Colonic mucosa (tissue), 4 donors: Measurements from ENCODE around the gene LGALS3BP. TPM values are rescaled to one million over a fixed set of nuclear protein-coding genes. Genes with fewer than 3 reads are reported as not detected.

Source experiments
- DNase-seq: peaks from one replicate; pipeline ENCODE4 v3.0.0-alpha.2; 2020
- H3K27ac ChIP-seq: fragments of 200-600 bp; one replicate; pipeline ENCODE4 v1.8.0; 2021
- H3K27me3 ChIP-seq: fragments of 200-600 bp; one replicate; pipeline ENCODE4 v1.8.0; 2021
- H3K36me3 ChIP-seq: fragments of 200-600 bp; one replicate; pipeline ENCODE4 v1.8.0; 2021
- H3K4me1 ChIP-seq: fragments of 200-600 bp; one replicate; pipeline ENCODE4 v1.8.0; 2021; ENCODE audit warnings: mild to moderate bottlenecking
- H3K4me3 ChIP-seq: fragments of 200-600 bp; one replicate; pipeline ENCODE4 v1.8.0; 2021
- H3K9ac ChIP-seq, 2 donors: one replicate each; pipeline ENCODE4 v1.7.0; 2013; ENCODE audit warnings: control low read depth in 2 of 2, low read depth in 2 of 2, low read length in 2 of 2
- H3K9me3 ChIP-seq: fragments of 200-600 bp; one replicate; pipeline ENCODE4 v1.8.0; 2021
- intact Hi-C: fragments of 100-400 bp; cut with DNase I; formaldehyde crosslinking; loops from one replicate; pipeline ENCODE4 v1.14.1; 2022
- total RNA-seq, 2 donors: library from RNA; stranded (reverse); fragmentation: NEBNext Ultra II Directional in 1 of 2; extraction: Animal tissue kit (Norgen Biotek cat#: 25700) in 1 of 2; gene quantifications; one replicate each; pipeline ENCODE4 v1.2.1, GENCODE V29; 2021
- TF ChIP-seq, protein P1 (sequence below): fragments of 200-600 bp; IDR thresholded peaks from one replicate; pipeline ENCODE4 v1.8.0; 2022; ENCODE audit warnings: antibody characterized with exemption, mild to moderate bottlenecking
- donor health status: healthy.
- donor health status: DM: no; HTN: no; CAD: no.
- donor health status: DM: no; HTN: no; CAD: no.

The LGALS3BP gene, protein sequence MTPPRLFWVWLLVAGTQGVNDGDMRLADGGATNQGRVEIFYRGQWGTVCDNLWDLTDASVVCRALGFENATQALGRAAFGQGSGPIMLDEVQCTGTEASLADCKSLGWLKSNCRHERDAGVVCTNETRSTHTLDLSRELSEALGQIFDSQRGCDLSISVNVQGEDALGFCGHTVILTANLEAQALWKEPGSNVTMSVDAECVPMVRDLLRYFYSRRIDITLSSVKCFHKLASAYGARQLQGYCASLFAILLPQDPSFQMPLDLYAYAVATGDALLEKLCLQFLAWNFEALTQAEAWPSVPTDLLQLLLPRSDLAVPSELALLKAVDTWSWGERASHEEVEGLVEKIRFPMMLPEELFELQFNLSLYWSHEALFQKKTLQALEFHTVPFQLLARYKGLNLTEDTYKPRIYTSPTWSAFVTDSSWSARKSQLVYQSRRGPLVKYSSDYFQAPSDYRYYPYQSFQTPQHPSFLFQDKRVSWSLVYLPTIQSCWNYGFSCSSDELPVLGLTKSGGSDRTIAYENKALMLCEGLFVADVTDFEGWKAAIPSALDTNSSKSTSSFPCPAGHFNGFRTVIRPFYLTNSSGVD
- total RNA-seq = 100 to 1,000 TPM; 635 to 674 TPM

DNA sequence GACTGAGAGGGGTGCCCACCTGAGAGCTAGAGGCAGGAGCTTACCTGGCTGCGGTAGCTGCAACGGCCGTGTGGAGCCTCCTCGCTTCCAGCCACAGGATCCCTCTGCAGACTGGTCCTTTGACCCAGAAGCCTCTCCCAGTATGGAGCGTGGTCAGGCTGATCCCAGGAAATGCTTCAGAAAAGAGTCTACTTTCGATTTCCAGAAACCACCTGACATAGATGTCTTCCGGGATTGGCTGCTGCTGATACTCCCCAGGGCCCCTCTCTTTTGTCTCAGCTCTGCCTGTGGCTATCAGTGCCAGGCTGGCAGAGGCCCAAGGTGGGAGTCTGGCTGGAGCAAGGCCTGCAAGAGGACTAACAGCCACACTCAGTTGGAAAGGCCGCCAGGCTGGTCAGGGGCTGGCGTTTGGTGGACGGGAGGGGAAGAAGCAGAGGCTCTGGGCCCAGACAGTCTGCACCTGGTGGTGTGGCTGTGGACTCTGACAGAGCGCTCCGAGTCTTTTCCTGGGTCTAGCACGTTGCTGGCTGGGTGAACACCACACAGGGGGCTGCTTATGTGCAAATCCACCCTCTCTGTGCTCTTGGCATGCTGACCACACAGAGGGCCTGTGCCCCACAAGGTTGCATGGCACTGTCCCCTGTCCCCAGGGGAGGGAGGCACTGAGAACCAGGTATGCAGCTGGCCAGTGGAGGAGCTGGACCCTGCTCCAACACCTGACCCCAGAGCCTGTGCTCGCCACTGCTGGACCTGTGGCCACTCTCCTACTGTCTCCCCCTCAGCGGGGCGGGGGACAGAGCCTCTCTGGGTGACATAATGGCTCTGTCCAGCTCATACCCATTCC is at the start of gene LGALS3BP:
Gene LGALS3BP (minus strand): TSS at position 144 of the 844 bp plus-strand sequence. CDS start 2,732 bp downstream, outside the sequence.
- peaks cover 20% of the 10 kb centered on the region for H3K4me1 ChIP-seq
- H3K9me3 ChIP-seq = no peaks in the 10 kb centered on the region
- no peaks in the 10 kb centered on the region for H3K36me3 ChIP-seq
- intact Hi-C loops = no loop called here
- DNase-seq = peak; percentile 91
- peak within 1 kb of the TSS; percentile 76 for H3K27ac ChIP-seq
- no peaks in the 10 kb centered on the region for H3K27me3 ChIP-seq
- H3K4me3 ChIP-seq = peak within 1 kb of the TSS; percentile 45
- peak within 1 kb of the TSS; percentile 66 to 83 for H3K9ac ChIP-seq
- TF ChIP-seq, protein P1, sequence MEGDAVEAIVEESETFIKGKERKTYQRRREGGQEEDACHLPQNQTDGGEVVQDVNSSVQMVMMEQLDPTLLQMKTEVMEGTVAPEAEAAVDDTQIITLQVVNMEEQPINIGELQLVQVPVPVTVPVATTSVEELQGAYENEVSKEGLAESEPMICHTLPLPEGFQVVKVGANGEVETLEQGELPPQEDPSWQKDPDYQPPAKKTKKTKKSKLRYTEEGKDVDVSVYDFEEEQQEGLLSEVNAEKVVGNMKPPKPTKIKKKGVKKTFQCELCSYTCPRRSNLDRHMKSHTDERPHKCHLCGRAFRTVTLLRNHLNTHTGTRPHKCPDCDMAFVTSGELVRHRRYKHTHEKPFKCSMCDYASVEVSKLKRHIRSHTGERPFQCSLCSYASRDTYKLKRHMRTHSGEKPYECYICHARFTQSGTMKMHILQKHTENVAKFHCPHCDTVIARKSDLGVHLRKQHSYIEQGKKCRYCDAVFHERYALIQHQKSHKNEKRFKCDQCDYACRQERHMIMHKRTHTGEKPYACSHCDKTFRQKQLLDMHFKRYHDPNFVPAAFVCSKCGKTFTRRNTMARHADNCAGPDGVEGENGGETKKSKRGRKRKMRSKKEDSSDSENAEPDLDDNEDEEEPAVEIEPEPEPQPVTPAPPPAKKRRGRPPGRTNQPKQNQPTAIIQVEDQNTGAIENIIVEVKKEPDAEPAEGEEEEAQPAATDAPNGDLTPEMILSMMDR = no peak

DNA sequence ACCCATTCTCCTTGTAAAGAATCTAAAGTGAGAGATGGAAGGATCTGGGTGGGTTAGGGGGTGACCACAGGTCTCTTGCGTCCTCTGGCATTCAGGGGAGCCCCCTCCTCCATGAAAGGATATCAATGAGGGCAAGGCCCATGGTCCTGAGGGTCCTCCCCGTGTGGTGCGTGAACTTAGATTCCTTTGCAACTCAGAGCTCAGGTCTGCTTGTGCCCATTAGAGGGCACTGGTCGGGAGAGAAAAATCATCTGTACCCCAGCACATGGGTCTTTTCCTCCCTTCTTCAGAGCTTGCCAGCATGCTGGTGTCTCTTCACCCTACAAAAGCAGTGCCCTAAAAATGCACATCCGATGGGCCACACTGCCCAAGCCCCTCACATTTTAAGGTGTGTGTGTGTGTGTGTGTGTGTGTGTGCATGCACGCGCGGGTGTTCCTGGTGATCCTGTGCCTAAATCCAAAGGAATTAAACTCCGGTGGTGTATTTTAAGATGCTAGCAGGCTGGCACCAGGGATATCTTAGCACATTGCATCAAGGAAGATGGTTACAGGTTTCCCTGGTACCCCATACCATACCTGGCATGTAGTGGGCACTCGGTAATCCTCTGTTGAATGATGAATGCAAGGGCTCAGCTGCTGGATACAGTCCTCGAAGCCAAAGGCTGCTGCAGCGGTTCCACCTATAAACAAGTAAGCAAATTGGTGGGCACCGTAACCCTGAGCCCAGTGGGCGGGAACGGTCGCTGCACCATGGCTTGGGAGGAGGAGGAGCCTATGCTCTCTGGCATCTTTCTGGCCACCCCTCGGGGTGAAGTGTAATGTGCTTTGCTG is 49.0 kb upstream of the LGALS3BP start:
- no peaks in the 10 kb centered on the region for H3K36me3 ChIP-seq
- no peak overlapping the region for H3K4me3 ChIP-seq
- H3K4me1 ChIP-seq = peaks cover 27% of the 10 kb centered on the region
- no peaks in the 10 kb centered on the region for H3K27me3 ChIP-seq
- H3K9me3 ChIP-seq = no peaks in the 10 kb centered on the region
- intact Hi-C loops = no loop called here
- peak overlapping the region; percentile 8 to 73 for H3K9ac ChIP-seq
- no peak overlapping the region for H3K27ac ChIP-seq
- TF ChIP-seq, protein P1 = no peak
- DNase-seq = no peak

DNA sequence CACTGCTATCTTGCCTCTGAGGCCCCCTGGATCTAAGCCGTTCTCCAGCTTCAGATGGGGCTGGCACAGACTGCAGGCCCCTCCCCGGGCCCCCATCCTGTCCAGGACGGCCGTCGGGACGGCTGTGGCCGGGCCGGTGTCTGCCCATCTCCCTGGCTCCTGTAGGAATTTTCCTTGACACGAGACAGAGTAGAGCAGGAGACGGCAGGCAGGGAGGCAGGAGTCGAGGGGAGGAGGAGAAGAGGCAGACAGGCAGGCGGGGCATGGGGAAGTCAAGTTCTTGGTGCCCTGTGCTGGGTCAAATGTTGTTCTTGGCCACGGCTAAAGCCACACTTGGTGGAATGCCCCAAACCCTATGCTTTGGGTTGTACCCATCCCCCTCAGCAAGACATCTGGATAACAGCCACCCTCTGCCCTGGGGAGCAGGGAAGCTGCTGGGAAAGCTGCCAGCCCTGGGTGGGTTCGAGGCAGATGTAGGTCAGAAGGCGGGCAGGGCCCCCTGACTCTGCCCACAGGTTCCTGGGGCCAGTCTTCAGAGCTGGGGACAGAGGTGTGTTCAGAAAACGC is 48.3 kb upstream of the LGALS3BP start:
- no peak overlapping the region for H3K27ac ChIP-seq
- no peak for DNase-seq
- H3K4me3 ChIP-seq = no peak overlapping the region
- TF ChIP-seq, protein P1 = no peak
- no peaks in the 10 kb centered on the region for H3K36me3 ChIP-seq
- no peaks in the 10 kb centered on the region for H3K27me3 ChIP-seq
- peaks cover 27% of the 10 kb centered on the region for H3K4me1 ChIP-seq
- intact Hi-C loops = no loop called here
- H3K9ac ChIP-seq = peak overlapping the region; percentile 8 to 73
- no peaks in the 10 kb centered on the region for H3K9me3 ChIP-seq

DNA sequence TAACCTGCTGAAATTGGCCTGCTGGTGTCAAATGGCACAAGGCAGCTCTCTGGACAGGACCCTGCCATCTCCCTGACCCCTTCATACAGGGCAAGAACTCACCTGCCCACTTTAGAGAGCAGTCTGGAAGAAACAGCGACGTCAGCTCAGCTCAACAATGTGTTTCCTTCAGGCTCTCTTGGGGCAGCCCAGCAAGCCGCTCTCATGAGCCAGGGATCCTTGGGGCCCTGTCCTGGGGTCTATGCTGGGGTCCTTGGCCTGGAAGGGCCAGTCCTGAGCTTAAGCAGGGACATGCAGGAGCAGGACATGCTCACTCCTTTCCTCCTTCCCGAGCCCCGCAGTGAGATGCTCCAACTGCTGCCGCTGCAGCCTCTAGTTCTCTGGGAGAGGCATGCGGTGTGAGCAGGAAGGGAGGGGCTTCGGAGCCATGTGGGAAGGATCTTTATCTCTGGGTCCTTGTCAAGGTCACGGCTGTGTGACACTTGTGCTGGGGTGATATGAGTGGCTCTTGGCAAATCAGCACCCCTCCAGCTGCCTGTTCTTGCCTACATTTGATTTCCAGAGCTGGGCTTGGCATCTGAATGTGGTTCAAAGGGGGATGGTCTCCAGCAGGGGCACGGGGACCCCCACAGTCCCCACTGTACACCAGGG is 47.7 kb upstream of the LGALS3BP start:
- no peaks in the 10 kb centered on the region for H3K9me3 ChIP-seq
- intact Hi-C loops = no loop called here
- H3K9ac ChIP-seq = peak overlapping the region in 1 of 2 donors; percentile 73
- no peaks in the 10 kb centered on the region for H3K27me3 ChIP-seq
- H3K4me3 ChIP-seq = no peak overlapping the region
- no peak overlapping the region for H3K27ac ChIP-seq
- no peaks in the 10 kb centered on the region for H3K36me3 ChIP-seq
- no peak for DNase-seq
- H3K4me1 ChIP-seq = peaks cover 31% of the 10 kb centered on the region
- TF ChIP-seq, protein P1 = no peak
